Stimulated activated CD4-positive, alpha-beta T cell treated with anti-CD3 and anti-CD28 coated beads, Interleukin-1b, Interleukin-23, amount 100 ng/mL, for 24 hours (primary cell): ENCODE results near the gene HTR4.

Experiments
- DNase-seq, 4 experiments: peaks; one replicate each; pipeline ENCODE4 v3.0.0-alpha.2; 2020; ENCODE audit warnings: low read depth in 4 of 4, low spot score in 1 of 4

Gene HTR4

DNA sequence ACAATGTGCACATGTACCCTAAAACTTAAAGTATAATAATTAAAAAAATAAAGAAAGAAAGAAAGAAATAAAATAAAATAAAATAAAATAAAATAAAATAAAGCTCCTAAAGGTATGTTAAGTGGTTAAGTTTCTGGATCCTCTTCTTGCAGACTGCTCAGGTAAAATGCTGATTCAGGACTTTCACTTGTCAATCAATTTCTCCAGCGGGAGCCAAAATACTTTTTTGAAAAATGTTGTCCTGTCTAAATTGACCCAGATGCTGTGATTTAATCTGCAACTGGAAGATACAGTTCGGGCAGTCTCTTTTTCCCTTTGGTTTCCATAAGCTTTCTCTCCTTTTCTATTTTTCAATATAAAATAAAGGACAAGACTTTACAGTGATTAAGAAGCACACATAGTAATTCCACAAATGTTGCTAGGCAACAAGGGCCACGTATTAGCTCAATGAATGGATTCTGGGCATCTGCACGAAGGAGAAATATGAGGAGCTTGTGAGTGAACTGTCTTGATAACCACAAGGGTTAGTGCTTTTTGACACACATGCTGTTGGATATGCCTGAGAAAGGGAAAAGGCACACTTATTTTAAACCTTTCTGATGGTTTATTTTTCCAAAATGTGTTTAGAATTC is 38.6 kb downstream of the HTR4 start:
- no peak for DNase-seq

DNA sequence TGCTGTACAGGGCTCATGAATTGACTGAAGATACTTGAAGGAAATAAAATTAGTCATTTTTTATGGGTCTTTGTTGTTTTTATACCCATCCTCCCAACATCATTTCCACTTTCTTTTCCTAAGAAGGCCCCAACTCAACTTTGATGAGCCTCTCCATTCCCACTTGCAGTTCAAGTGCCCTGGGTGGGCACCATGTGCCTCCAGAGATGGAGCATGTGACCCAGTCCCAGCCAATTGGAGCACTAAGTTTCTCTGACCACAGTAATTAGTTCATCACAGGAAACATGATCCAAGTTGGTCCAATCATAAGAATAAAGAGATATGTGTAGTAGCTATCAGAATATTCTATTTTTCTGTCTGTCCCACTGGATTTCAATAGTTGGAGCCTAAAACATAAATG is 46.9 kb downstream of the HTR4 start:
- DNase-seq, result no peak

DNA sequence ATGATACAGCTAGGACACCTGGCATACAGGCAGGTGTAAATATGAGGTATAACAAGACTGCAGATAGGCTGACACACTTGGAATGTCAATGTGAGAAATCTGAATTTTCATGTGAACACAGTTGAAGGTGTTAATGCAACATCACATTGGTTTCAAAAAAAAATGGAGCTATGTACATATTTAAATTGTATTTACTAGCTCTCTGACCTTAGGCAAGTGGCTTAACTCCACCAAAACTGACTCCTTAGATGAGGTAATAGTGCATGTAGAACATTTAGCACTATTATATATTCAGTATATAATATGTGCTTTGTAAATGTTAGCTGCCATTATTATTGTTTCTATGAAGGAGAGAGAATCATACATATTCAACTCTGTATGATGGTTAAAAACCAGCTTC is 48.0 kb downstream of the HTR4 start:
- no peak for DNase-seq

DNA sequence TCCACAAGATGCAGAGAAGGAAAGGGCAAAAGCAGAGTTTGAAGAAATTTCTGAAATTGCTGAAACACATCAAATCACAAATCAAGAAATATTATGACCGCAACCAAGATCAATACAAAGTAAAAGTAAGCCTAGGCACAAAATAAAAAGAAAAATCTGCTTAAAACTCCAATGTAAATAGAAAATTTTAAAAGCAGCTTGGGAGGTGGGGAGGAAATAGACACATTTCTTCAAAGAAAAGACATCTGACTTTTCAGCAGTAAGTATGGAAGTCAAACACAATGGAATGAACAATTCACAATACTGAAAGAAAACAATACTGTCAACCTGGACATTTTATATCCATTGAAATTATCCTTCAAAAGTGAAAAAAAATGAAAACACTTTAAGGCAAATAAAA is 55.1 kb downstream of the HTR4 start:
- DNase-seq, result no peak

DNA sequence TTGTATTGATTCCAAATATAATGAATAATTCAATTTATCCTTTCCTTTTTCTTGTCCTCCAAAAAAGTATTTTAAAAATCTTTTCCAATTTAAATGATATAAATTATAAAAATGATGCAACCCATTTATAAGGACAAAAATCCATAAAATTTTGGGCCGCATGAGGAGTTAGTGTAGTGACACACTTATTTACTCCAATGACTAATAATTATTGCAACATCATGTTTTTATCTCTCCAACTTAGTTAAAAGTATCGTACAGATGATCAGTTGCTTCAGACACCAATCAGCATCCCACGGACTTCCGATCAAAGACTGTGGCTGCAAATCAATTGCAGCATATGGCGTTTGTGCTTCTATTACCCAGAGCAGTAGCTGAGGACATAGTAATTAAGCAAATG is 58.6 kb downstream of the HTR4 start:
- no peak for DNase-seq

DNA sequence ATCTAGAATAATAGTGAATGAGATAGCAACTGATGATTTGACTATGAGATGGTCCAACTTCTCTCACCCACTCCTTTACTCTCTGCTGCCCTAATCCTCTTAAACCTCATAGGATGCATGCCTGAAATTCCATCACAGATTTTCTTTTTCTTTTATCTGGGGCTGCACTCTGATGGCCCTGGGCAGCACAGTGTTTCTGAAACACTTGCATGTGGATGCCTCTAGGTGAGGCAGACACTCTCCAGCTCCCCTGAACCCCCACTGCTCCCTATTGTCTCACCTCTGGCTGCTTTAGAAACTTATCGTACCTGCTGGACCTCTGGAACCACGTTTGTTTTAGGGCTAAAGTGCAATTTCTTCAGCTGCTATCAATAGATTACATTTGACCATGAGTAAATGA is 67.5 kb downstream of the HTR4 start:
- DNase-seq, result no peak

DNA sequence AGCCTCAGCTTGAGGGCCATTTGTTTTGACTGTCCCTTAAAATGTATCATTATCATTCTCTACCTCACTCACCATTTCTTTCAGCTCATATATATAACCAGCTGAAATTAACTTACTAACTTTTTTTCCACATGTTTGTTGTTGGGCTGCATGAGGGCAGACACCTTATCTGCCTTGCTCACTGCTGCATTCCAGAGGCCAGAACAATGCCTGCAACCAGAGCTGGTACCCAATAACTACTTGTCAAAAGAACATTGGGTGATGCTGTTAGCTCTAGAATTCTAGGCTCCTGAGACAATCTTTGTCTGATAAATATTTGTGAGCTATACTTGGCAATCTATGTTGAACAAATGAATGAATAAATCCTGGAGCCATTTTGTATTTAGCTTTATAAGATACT is 68.3 kb downstream of the HTR4 start:
- no peak for DNase-seq

DNA sequence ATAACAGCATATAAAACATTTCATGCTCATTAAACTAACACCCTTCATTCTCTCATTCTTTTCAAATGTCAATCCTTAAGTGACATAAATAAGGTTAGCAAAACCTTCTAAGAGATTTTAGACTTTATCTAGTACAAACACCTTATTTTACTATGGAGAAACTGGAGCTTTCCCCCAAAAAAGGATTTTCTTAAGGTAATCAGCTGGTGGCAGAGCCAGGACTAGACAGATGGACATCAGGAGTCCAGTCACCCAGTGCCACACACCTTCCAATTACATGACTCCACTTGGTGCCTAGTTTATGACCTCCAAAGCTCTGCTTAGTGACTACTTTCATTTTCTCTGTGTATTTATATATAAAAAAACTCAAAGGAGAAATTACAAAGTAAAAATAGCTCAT is 70.2 kb downstream of the HTR4 start:
- no peak for DNase-seq

DNA sequence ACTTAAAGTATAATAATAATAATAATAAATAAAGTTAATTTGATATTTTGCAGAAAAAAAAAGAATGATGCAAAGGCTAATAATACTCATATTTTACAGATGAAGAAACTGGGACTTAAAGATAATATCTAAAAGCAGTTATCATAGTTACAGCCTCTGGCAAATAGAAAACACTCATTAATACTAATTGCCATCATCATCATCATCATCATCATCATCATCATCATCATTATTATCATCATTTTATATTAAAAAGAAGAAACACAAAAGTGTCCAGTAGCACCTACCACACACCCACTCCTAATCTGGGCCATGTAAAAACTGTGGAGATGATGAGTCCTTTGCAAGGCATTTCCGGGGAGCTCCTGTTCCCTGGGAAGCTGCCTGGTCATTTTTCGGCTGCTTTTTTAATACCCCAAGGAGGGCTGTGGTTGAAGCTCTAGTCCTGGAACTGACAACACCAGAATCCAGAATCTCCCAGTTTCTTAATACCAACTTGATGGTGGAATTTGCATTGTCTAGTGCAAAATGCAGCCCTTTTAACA is 70.8 kb downstream of the HTR4 start:
- DNase-seq, result no peak

DNA sequence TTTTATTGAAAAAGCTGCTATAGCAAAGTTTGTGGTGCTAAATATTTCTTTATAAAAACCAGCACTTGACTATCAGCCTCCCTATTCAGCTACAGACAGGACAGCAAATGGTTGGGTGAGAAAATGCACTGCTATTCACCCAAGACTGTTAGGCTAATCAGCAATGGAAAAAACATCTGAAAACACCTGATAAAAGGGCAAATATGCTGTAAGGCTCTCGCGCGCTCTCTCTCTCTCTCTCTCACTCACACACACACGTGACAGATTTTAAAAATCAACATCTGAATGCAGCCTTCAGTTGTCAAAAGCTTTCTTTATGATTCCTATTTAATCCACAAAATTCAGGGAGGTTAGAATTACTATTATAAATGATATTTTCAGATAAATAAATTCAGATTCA is 80.2 kb downstream of the HTR4 start:
- no peak for DNase-seq

DNA sequence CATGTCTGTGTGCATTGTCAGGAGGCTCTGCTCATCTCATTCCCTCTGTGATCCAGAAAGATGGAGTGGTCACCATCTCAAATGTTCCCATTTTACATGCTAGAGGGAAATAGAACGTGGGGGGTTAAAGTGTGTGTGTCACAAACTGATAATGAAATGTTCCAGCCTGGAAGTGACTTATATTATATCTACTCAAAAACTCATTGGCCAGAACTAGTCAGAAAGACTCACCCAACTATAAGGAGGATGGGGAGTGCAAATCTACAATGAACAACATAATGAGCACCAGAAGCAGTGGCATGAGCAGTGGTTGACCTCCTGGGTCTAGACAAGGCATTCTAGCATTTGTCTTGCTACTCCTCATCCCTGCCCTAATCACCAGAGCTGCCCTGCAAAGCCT is 81.0 kb downstream of the HTR4 start:
- DNase-seq, result no peak

DNA sequence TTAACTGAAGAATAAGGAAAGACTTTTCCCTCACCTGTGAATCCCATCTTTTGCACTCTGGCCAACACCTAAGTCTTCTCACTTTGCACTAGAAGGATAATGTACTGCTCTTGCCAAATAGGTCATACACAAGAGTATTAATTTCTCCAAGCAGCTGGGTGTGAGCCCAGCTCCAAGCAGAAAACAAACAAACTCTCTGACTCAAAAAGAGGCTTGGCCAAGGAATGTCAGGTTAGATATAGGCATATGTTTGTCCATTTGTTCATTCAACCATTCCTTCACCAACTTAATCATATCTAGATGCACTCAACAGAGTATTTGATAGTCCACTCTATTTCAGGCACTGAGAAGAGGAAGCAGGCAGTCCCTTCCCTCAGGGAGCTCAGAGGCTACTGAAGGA is 84.4 kb downstream of the HTR4 start:
- DNase-seq, result no peak

DNA sequence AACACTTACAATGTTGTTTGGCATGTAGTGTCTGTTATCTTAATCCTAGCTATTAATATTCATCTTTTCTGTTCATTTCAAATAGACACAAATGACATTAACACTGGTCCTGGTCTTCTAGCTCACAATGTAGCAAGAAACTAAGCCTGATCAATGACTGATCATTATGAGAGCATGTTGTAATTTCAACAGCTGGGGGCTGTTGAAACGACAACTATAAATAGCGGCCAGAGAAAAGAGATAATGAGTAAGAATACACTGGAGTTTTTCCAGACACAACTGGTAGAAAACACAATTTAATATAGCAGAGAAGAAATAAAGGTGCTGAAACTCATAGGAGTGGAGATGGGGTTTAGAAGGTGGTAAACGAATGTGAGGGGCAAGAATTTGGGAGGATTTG is 89.2 kb downstream of the HTR4 start:
- no peak for DNase-seq

DNA sequence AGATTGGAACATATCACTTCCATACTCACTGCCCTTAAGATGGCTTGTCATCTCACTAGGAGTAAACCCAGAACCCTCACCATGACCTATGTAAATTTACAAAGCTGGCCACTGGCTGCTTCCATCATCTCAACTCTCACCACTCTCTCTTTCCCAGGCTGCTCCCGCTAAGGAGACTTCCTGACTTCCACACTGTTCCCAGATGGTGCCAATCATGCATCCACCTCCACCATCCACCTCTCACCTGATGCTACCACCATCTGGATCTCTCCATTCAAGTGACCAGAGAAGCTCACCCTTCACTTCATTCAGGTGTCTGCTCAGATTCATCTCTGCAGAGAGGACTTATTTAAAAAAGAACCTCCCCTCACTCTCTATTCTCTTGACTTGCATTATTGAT is 91.3 kb downstream of the HTR4 start:
- DNase-seq, result no peak

DNA sequence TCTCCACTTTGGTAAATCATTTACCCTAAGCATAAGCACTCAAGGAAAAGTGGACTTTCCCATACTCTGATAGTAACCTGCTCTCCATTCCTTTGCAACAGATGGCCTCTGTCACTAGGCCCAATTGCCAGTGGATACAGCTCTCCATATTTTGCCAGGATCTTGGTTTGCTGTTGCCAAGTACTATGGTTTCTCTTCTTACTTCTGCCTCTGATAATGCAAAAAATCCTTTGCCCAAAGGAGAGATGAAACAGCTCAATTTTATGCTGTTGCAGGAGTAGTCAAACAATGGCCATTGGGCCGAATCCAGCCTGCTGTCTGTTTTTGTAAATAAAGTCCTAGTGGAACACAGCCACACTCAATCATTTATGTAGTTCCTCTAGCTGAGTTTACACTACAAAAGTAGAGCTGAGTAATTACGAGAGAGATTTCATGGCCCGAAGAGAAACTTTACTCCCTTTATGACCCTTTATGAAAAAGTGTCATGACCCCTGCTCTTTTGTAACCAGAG is 92.5 kb downstream of the HTR4 start:
- DNase-seq, result no peak

DNA sequence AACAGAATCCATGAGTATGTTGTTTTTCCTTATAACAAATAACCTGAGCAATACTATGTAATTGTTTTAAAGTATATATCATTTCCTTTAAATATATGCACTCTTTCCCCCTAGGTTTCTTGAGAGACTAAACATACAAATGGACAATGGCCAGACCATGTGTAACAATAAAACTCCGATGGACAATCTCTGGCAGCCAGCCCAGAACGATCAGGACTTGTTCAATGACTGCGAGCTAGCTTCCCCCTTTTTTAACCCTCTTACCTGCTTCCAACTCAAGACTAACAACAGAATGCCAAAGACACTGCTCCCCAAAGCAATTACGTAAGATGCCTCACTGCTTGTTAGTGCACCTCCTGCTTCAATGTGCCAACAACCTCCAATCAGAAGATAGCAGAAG is 94.9 kb downstream of the HTR4 start:
- no peak for DNase-seq

DNA sequence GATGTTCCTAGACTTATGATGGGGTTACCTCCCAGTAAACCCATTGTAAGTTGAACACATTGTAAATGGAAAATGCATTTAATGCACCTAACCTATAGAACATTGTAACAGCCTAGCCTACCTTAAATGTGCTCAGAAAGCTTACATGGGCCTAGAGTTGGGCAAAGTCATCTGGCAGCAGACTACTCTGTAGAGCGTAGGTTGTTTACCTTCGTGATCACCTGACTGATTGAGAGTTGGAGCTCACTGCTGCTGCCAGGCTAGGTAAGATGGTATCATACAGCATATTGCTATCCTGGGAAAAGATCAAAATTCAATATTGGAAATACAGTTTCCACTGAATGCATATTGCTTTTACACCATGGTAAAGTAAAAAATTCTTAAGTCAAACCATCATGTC is 95.4 kb downstream of the HTR4 start:
- no peak for DNase-seq

DNA sequence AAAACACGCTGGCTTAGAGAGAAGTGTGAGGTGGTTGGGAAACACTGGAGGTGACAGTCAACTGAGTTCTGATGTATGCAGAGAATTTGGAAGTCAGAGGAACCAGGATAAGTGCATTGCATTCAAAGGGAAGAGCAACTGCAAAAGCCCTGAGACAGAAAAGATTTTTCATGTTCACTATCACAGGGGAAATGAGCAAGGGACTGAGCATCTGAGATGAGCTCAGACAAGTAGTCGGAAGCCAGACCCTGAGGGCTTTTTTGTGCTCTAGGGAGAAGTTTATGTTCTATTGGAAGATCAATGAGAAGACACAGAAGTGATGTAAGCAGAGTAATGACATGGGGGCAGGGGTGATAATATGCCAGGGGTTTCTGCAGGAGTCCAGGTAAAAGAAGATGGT is 97.5 kb downstream of the HTR4 start:
- DNase-seq, result no peak

DNA sequence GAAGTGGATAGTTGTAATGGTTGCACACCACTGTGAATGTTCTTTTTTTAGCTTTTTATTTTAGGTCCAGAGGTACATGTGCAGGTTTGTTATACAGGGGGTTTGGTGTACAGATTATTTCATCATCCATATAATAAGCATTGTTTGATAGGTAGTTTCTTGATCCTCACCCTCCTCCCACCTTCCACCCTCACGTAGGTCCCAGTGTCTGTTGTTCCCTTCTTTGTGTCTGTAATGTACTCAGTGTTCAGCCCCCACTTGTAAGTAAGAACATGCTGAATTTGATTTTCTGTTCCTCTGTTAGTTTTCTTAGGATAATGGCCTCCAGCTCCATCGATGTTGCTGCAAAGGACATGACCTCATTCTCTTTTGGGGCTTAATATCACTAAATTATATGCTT is 99.7 kb downstream of the HTR4 start:
- no peak for DNase-seq

DNA sequence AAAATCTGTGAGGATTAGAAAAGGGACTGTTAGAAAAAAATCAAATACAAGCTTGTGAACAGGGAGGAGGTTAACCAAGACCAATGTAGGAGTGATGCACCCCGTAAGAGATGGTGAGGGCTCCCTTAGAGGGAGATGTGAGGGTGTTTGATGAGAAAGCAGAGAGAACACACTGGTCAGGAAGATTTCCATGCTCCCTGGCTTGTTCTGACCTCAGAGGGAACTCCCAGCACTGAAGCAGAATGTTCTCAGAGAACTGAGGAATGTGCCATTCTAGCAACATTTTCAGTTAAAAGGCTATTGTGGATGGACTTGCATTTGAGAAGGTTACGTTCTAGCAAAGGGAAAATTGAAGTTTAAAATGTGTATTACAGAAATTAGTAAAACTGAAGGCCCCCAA is 110.6 kb downstream of the HTR4 start:
- no peak for DNase-seq

DNA sequence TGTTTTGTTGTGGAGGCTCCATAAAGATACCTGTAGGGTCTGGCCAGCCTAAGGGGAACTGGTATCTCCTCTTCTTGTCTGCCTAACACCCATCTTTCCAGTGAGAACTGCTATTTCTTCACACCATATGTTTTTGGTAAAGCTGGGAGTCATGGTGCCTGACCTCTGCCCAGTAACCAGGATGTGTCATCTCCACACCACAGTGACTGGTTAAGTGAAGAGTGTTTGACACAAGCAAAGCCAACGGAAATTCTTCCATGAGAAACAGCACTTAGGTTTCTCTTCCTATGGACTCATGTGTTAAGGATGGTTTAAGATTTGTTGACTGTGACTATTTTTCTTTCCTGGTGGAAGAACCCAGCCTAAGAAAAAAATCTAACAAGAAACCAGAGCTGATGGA is 111.5 kb downstream of the HTR4 start:
- DNase-seq, result no peak

DNA sequence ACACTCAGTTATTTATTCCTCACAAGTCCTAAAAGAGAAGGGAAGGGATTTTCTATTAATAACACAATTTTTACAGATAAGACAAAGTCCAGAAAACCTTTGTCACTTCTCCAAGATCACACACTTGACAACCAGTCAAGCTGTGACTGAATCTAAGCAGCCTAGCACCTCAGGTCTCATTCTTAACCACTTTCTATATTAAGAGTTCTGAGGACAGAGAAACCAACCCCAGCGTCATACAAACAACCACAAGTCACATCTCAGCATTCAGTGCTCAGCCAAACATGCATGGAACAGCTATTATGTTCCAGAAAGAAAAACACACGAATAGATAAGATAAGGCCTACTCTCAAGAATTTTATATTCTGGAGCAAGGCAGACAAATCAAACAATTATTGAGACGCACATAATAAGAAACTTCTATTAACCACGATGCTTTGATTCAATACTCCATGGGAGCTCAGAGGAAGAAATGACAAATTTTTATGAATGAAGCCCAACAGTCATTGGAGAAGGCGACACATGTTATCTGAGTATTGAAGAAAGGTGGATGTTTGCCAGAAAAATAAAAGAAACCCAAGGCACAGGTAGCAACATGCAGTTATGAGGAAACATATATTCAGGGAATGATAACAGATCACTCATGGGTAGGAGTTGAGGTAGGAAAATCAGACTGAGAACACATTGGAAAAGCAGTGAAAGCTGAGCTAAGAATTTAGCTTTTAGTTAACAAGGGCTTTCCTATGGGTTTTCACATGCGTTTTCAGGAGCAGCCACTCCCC is 113.1 kb downstream of the HTR4 start:
- no peak for DNase-seq

DNA sequence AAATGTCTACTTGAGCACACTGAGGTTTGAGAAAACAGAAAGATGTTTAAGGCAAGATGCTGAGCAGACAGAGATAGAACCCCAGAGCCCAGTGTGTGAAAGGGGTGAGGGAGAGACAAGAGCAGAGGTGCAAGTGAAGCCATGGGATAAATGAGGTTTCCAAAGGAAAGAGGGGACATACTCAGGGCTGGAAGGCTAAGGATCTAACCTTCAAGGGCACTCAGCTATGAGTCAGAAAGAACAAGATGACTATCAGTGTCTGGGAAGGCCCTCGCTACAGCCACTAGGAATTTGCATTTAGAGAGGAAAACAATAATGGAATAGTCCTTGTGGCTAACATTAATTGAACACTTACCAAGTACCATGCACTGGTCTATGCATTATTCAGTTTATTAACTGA is 113.7 kb downstream of the HTR4 start:
- no peak for DNase-seq
